Endothelial cell of umbilical vein (primary cell): ENCODE results near the gene TSHZ1.

Experiments used
- MYC ChIP-seq: IDR thresholded peaks from one replicate; pipeline ENCODE4 v1.6.1; 2011; ENCODE audit warnings: mild to moderate bottlenecking, low read depth, low read length
- POLR2A ChIP-seq: IDR thresholded peaks from 2 replicates; pipeline ENCODE4 v1.6.1; 2012; ENCODE audit warnings: low read depth, mild to moderate bottlenecking, control low read depth, low read length
- POLR2AphosphoS5 ChIP-seq: IDR thresholded peaks from 2 replicates; pipeline ENCODE4 v1.6.1; 2012; ENCODE audit warnings: low read depth, mild to moderate bottlenecking, control low read depth, low read length, moderate library complexity; ENCODE audit not compliant: insufficient read depth
- TF ChIP-seq, protein P1 (sequence below), 2 donors: IDR thresholded peaks; 1 replicate in 1 of 2; 2 replicates in 1 of 2; pipeline ENCODE4 v1.5.1; 2011; ENCODE audit warnings: low read length in 2 of 2, mild to moderate bottlenecking in 2 of 2, moderate library complexity in 2 of 2, control low read depth in 1 of 2, inconsistent platforms in 1 of 2, low read depth in 1 of 2; ENCODE audit not compliant: insufficient read depth in 1 of 2; ENCODE audit errors: extremely low read depth in 1 of 2

DNA sequence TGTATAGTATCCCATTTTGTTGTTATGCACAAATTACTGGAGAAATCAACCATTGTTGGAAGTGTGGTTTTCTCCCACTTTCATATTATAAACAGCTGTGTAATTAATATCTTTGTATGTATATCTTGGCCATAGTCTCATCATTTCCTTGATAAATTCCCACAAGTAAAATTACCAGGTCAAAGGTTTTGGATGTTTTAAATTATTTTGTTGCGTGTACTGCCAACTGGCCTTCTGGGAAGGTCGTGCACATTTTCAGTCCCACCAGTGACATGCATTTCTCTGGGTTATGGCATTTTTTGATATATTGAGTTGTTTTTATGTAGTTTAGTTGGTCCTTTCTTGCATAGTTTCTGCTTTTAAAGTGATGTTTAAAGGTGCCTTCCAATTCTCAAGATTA, 41.5 kb downstream of the TSHZ1 start:
- TF ChIP-seq POLR2AphosphoS5 (no peak), POLR2A (no peak), MYC (no peak)
- TF ChIP-seq, protein P1, sequence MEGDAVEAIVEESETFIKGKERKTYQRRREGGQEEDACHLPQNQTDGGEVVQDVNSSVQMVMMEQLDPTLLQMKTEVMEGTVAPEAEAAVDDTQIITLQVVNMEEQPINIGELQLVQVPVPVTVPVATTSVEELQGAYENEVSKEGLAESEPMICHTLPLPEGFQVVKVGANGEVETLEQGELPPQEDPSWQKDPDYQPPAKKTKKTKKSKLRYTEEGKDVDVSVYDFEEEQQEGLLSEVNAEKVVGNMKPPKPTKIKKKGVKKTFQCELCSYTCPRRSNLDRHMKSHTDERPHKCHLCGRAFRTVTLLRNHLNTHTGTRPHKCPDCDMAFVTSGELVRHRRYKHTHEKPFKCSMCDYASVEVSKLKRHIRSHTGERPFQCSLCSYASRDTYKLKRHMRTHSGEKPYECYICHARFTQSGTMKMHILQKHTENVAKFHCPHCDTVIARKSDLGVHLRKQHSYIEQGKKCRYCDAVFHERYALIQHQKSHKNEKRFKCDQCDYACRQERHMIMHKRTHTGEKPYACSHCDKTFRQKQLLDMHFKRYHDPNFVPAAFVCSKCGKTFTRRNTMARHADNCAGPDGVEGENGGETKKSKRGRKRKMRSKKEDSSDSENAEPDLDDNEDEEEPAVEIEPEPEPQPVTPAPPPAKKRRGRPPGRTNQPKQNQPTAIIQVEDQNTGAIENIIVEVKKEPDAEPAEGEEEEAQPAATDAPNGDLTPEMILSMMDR (IDR thresholded peaks at IDR 0.05; ENCODE audit: extremely low read depth in 1 of 2, insufficient read depth in 1 of 2, low read depth in 1 of 2, low read length in 2 of 2): no peak
